Upper lobe of right lung (tissue), 1 donor: ENCODE data around the gene IL1RAP. TPM values are rescaled to one million over a fixed set of nuclear protein-coding genes. Genes with fewer than 3 reads are reported as not detected.
"Not testable (repeated sequence)": the region's sequence is repeated elsewhere in the genome, so short reads cannot be mapped to it uniquely, and the experiment has no call there.

Experiments
- ATAC-seq: fragments of 200-7000 bp; cut with Tn5 transposase; one replicate; pipeline ENCODE4 v1.9.1; 2020; ENCODE audit warnings: mild to moderate bottlenecking, moderate library complexity
- DNase-seq: peaks from one replicate; pipeline ENCODE4 v3.0.0-alpha.2; 2020
- H3K27ac ChIP-seq: fragments of 200-600 bp; one replicate; pipeline ENCODE4 v1.8.0; 2022
- H3K27me3 ChIP-seq: fragments of 200-600 bp; one replicate; pipeline ENCODE4 v1.8.0; 2022; ENCODE audit warnings: mild to moderate bottlenecking
- H3K36me3 ChIP-seq: fragments of 200-600 bp; one replicate; pipeline ENCODE4 v1.8.0; 2022
- H3K4me1 ChIP-seq: fragments of 200-600 bp; one replicate; pipeline ENCODE4 v1.8.0; 2022
- H3K4me3 ChIP-seq: fragments of 200-600 bp; one replicate; pipeline ENCODE4 v1.8.0; 2022; ENCODE audit warnings: mild to moderate bottlenecking
- H3K9me3 ChIP-seq: fragments of 200-600 bp; one replicate; pipeline ENCODE4 v1.8.0; 2022
- CTCF ChIP-seq: fragments of 200-600 bp; IDR thresholded peaks from one replicate; pipeline ENCODE4 v1.8.0; 2022; ENCODE audit warnings: antibody characterized with exemption
- intact Hi-C: fragments of 100-400 bp; cut with DNase I; formaldehyde crosslinking; loops from one replicate; pipeline ENCODE4 v1.11.0; 2022
- long read RNA-seq: library from polyadenylated mRNA; unstranded; transcript quantifications from one replicate; pipeline ENCODE4 v2.0.0, GENCODE V29; 2021
- total RNA-seq: library from RNA; stranded (reverse); fragmentation: NEBNext Ultra II Directional; extraction: Animal tissue kit (Norgen Biotek cat#: 25700); gene quantifications from one replicate; pipeline ENCODE4 v1.2.1, GENCODE V29; 2021
- donor health status: DM: no; HTN: yes; CAD: no; lungs with severe emphysema.

The IL1RAP gene
- total RNA-seq, result 34.6 TPM
- long read RNA-seq, full-length matches to known transcripts, result 12 of 23 reads
- long read RNA-seq, partial matches to known transcripts, result 1 of 23 reads
- long read RNA-seq, other reads (novel, unspliced or antisense), result 10 of 23 reads

GRCh38 chr3:190513409-190514370 lies at the start of gene IL1RAP:
IL1RAP (plus strand) TSS chr3:190514085; CDS start chr3:190564290, 50,205 bp downstream.
- Histone ChIP-seq H3K4me1 (peaks cover 8% of the 10 kb centered on the region), H3K27me3 (no peaks in the 10 kb centered on the region), H3K27ac (peak within 1 kb of the TSS; percentile 85), H3K4me3 (peak within 1 kb of the TSS; percentile 87), H3K36me3 (no peaks in the 10 kb centered on the region), H3K9me3 (no peaks in the 10 kb centered on the region)
- DNase-seq, result peak; percentile 97
- peak; percentile 64 for TF ChIP-seq CTCF
- peak; percentile 97 for ATAC-seq
- intact Hi-C loops, result no loop called here

GRCh38 chr3:190467922-190468321 lies 46.0 kb upstream of the IL1RAP start:
- no peak overlapping the region for H3K4me3 ChIP-seq
- intact Hi-C loops, result no loop called here
- no peaks in the 10 kb centered on the region for H3K9me3 ChIP-seq
- DNase-seq, result no peak
- no peak for TF ChIP-seq CTCF
- no peaks in the 10 kb centered on the region for H3K4me1 ChIP-seq
- no peaks in the 10 kb centered on the region for H3K27me3 ChIP-seq
- ATAC-seq, result no peak
- H3K36me3 ChIP-seq, result no peaks in the 10 kb centered on the region
- no peak overlapping the region for H3K27ac ChIP-seq

- H3K4me3 ChIP-seq, H3K27me3 ChIP-seq, H3K9me3 ChIP-seq, H3K36me3 ChIP-seq, intact Hi-C loops, H3K4me1 ChIP-seq, DNase-seq, ATAC-seq, H3K27ac ChIP-seq: not testable (repeated sequence)
Observed at GRCh38 chr3:190473261-190473660, 40.6 kb upstream of the IL1RAP start.

GRCh38 chr3:190481779-190482178 lies 32.1 kb upstream of the IL1RAP start:
- H3K36me3 ChIP-seq, result no peaks in the 10 kb centered on the region
- H3K27ac ChIP-seq, result no peak overlapping the region
- no peak for ATAC-seq
- H3K9me3 ChIP-seq, result no peaks in the 10 kb centered on the region
- H3K27me3 ChIP-seq, result no peaks in the 10 kb centered on the region
- no peak overlapping the region for H3K4me3 ChIP-seq
- TF ChIP-seq CTCF, result no peak
- H3K4me1 ChIP-seq, result no peaks in the 10 kb centered on the region
- intact Hi-C loops, result no loop called here
- DNase-seq, result no peak

- ATAC-seq, result no peak
Observed at GRCh38 chr3:190485830-190486532, 27.9 kb upstream of the IL1RAP start.

More at GRCh38 chr3:190485830-190486532, 27.9 kb upstream of the IL1RAP start:
- no peaks in the 10 kb centered on the region for H3K9me3 ChIP-seq
- DNase-seq, result no peak
- H3K4me3 ChIP-seq, result no peak overlapping the region
- intact Hi-C loops, result no loop called here
- H3K27ac ChIP-seq, result no peak overlapping the region
- H3K27me3 ChIP-seq, result no peaks in the 10 kb centered on the region
- H3K4me1 ChIP-seq, result no peaks in the 10 kb centered on the region
- no peaks in the 10 kb centered on the region for H3K36me3 ChIP-seq
- no peak for TF ChIP-seq CTCF
